NCI-H146 treated with DMSO at 0.1 percent for 48 hours (cell line): ENCODE results near the gene CRAMP1.

Experiments used
- DNase-seq: peaks from one replicate; lab custom pipeline; 2025; ENCODE audit not compliant: unreplicated experiment; lab: John Stamatoyannopoulos, UW

The CRAMP1 gene

GRCh38 chr16:1655909-1656807, 44.0 kb downstream of the CRAMP1 start:
- DNase-seq: no peak

GRCh38 chr16:1656808-1657617, 44.9 kb downstream of the CRAMP1 start:
- DNase-seq: no peak

- no peak for DNase-seq
These were observed 45.7 kb downstream of the CRAMP1 start for GRCh38 chr16:1657841-1658240.

- no peak for DNase-seq
These were observed 46.9 kb downstream of the CRAMP1 start for GRCh38 chr16:1659031-1659430.

GRCh38 chr16:1661826-1662225, 49.7 kb downstream of the CRAMP1 start:
- DNase-seq: no peak

GRCh38 chr16:1662543-1662942, 50.4 kb downstream of the CRAMP1 start:
- no peak for DNase-seq

GRCh38 chr16:1665829-1666228, 53.7 kb downstream of the CRAMP1 start:
- no peak for DNase-seq

GRCh38 chr16:1666316-1666715, 54.2 kb downstream of the CRAMP1 start:
- no peak for DNase-seq

- no peak for DNase-seq
These were observed 55.1 kb downstream of the CRAMP1 start for GRCh38 chr16:1667271-1667670.

GRCh38 chr16:1667916-1668315, 55.8 kb downstream of the CRAMP1 start:
- DNase-seq: no peak

GRCh38 chr16:1668612-1669319, 56.6 kb downstream of the CRAMP1 start:
- no peak for DNase-seq

- DNase-seq: no peak
These were observed 57.5 kb downstream of the CRAMP1 start for GRCh38 chr16:1669698-1670097.

GRCh38 chr16:1670371-1670770, 58.2 kb downstream of the CRAMP1 start:
- no peak for DNase-seq

- DNase-seq: no peak
These were observed 58.7 kb downstream of the CRAMP1 start for GRCh38 chr16:1670866-1671265.

- no peak for DNase-seq
These were observed 61.4 kb downstream of the CRAMP1 start for GRCh38 chr16:1673424-1674151.

- DNase-seq: no peak
These were observed 62.1 kb downstream of the CRAMP1 start for GRCh38 chr16:1674306-1674705.

- DNase-seq: no peak
These were observed 62.8 kb downstream of the CRAMP1 start for GRCh38 chr16:1674751-1675664.

GRCh38 chr16:1676661-1677060, 64.5 kb downstream of the CRAMP1 start:
- DNase-seq: no peak

- DNase-seq: no peak
These were observed 65.2 kb downstream of the CRAMP1 start for GRCh38 chr16:1677339-1677738.
